DOHH2 (cell line): ENCODE results near the gene WDFY3.

Experiments
- H3F3A ChIP-seq: fragments of 200-600 bp; sonication (generic), shearing (Covaris generic); 2 replicates; pipeline ENCODE4 v1.6.0; 2016; ENCODE audit warnings: antibody characterized with exemption, mild to moderate bottlenecking; ENCODE audit not compliant: control insufficient read depth, insufficient read depth
- H3K27ac ChIP-seq: fragments of 200-600 bp; sonication (generic); 2 replicates; pipeline ENCODE4 v1.5.1; 2014; ENCODE audit warnings: low read depth, mild to moderate bottlenecking, low read length, moderate library complexity
- H3K27me3 ChIP-seq: fragments of 200-600 bp; sonication (generic); 2 replicates; pipeline ENCODE4 v1.6.1; 2014; ENCODE audit warnings: mild to moderate bottlenecking, low read length, mixed read lengths; ENCODE audit not compliant: control insufficient read depth
- H3K36me3 ChIP-seq: fragments of 200-600 bp; sonication (generic); 2 replicates; pipeline ENCODE4 v1.6.1; 2014; ENCODE audit warnings: mild to moderate bottlenecking, low read length, moderate library complexity, mixed read lengths; ENCODE audit not compliant: control insufficient read depth
- H3K4me1 ChIP-seq: fragments of 200-600 bp; sonication (generic); 2 replicates; pipeline ENCODE4 v1.6.1; 2014; ENCODE audit warnings: mild to moderate bottlenecking, low read length, mixed read lengths; ENCODE audit not compliant: control insufficient read depth
- H3K4me2 ChIP-seq: fragments of 200-600 bp; sonication (generic); 2 replicates; pipeline ENCODE4 v1.6.0; 2014; ENCODE audit warnings: mild to moderate bottlenecking, low read length, moderate library complexity
- H3K4me3 ChIP-seq: fragments of 200-600 bp; sonication (generic); 2 replicates; pipeline ENCODE4 v1.5.1; 2014; ENCODE audit warnings: mild to moderate bottlenecking, low read length, mixed read lengths
- H3K79me2 ChIP-seq: fragments of 200-600 bp; sonication (generic); 2 replicates; pipeline ENCODE4 v1.6.1; 2014; ENCODE audit warnings: mild to moderate bottlenecking, low read length, mixed read lengths; ENCODE audit not compliant: control insufficient read depth
- H3K9me2 ChIP-seq: fragments of 200-600 bp; sonication (generic); replicated peaks from 2 replicates; pipeline ENCODE4 v1.6.1; 2014; ENCODE audit warnings: mild to moderate bottlenecking, low read length, mixed read lengths; ENCODE audit not compliant: control insufficient read depth
- H3K9me3 ChIP-seq: fragments of 200-600 bp; sonication (generic); 2 replicates; pipeline ENCODE4 v1.6.1; 2014; ENCODE audit warnings: antibody characterized with exemption, low read length, mixed read lengths; ENCODE audit not compliant: control insufficient read depth, insufficient read depth
- H4K20me1 ChIP-seq: fragments of 200-600 bp; sonication (generic); 2 replicates; pipeline ENCODE4 v1.6.0; 2014; ENCODE audit warnings: low read depth, mild to moderate bottlenecking, antibody characterized with exemption, low read length, moderate library complexity; ENCODE audit not compliant: control insufficient read depth, insufficient read depth
- EZH2phosphoT487 ChIP-seq: fragments of 200-600 bp; sonication (generic); IDR thresholded peaks from 2 replicates; pipeline ENCODE4 v1.6.1; 2017; ENCODE audit warnings: borderline replicate concordance, mild to moderate bottlenecking, antibody characterized with exemption, low read length, moderate library complexity, mixed read lengths
- TF ChIP-seq, protein P1 (sequence below): fragments of 200-600 bp; sonication (generic); IDR thresholded peaks from one replicate; pipeline ENCODE4 v1.5.1; 2014; ENCODE audit warnings: antibody characterized with exemption, mild to moderate bottlenecking, low read depth, low read length; ENCODE audit not compliant: poor library complexity, severe bottlenecking

The WDFY3 gene

DNA sequence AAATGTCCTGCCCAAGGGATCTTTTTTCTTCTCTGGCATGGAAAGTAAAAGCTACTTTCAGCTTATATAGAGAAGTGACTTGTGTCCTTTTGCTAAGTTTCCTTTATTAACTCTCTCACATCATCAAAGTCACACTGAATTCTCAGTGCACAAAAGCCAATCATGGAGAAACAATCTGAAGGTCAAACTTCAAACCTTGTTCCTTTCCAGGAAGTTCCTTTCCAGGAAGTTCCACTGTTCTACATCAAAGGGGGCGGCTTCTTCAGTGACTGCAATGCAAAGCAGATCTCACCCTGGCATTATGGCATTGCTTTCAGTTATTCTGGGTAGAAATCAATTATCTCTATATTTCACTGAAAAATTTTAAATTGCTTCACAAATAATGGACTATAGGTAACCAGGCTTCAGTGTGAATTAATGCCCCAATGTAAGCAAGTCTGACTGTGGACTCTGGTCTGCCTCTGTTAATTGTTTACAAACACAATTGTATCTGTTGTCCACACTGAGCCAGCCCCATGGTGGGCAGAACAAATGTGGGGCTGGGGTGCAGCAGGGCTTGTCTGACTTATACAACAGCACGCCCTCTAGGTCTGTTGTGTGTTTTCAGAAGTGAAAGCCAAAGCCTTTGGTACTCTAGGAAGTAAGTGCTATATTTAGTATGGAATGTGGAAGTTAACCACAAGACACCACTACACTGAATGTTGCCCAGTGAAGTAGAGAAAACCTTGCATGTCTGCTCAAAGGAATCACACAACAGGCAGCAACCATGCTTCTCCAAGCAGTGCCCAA lies 284.8 kb downstream of the WDFY3 start:
- Histone ChIP-seq H3K36me3 (no peaks in the 10 kb centered on the region), H3K4me3 (no peak overlapping the region), H3K9me2 (no peaks in the 10 kb centered on the region), H3K79me2 (no peaks in the 10 kb centered on the region), H3K9me3 (no peaks in the 10 kb centered on the region), H3F3A (no peaks in the 10 kb centered on the region), H4K20me1 (no peaks in the 10 kb centered on the region), H3K4me2 (no peak overlapping the region), H3K4me1 (no peaks in the 10 kb centered on the region), H3K27ac (no peak overlapping the region), H3K27me3 (no peaks in the 10 kb centered on the region)
- TF ChIP-seq, protein P1, sequence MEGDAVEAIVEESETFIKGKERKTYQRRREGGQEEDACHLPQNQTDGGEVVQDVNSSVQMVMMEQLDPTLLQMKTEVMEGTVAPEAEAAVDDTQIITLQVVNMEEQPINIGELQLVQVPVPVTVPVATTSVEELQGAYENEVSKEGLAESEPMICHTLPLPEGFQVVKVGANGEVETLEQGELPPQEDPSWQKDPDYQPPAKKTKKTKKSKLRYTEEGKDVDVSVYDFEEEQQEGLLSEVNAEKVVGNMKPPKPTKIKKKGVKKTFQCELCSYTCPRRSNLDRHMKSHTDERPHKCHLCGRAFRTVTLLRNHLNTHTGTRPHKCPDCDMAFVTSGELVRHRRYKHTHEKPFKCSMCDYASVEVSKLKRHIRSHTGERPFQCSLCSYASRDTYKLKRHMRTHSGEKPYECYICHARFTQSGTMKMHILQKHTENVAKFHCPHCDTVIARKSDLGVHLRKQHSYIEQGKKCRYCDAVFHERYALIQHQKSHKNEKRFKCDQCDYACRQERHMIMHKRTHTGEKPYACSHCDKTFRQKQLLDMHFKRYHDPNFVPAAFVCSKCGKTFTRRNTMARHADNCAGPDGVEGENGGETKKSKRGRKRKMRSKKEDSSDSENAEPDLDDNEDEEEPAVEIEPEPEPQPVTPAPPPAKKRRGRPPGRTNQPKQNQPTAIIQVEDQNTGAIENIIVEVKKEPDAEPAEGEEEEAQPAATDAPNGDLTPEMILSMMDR: no peak
- no peak for TF ChIP-seq EZH2phosphoT487

DNA sequence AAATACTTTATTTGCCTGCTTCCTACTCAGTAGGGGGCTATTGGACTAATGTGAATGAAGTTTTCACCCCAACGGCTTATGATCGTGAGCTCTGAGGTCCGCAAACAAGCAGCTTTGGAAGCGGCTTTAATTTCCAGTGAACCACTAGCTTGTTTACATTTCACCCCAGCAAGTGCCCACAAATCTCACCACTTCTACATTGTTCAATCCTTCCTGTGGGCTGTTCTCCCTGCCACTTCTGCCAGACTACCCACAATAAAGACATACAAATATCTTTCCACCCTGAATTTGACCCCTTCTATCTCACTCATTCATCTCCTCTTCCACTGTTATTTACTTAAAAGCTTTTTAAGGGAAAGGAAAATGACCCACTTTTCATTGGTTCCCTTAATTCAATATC lies 285.5 kb downstream of the WDFY3 start:
- Histone ChIP-seq H3K4me1 (no peaks in the 10 kb centered on the region), H3K36me3 (no peaks in the 10 kb centered on the region), H3K27ac (no peak overlapping the region), H3K9me3 (no peaks in the 10 kb centered on the region), H3K9me2 (no peaks in the 10 kb centered on the region), H3K79me2 (no peaks in the 10 kb centered on the region), H3F3A (no peaks in the 10 kb centered on the region), H4K20me1 (no peaks in the 10 kb centered on the region), H3K4me2 (no peak overlapping the region), H3K27me3 (no peaks in the 10 kb centered on the region), H3K4me3 (no peak overlapping the region)
- TF ChIP-seq, protein P1: no peak
- TF ChIP-seq EZH2phosphoT487: no peak

DNA sequence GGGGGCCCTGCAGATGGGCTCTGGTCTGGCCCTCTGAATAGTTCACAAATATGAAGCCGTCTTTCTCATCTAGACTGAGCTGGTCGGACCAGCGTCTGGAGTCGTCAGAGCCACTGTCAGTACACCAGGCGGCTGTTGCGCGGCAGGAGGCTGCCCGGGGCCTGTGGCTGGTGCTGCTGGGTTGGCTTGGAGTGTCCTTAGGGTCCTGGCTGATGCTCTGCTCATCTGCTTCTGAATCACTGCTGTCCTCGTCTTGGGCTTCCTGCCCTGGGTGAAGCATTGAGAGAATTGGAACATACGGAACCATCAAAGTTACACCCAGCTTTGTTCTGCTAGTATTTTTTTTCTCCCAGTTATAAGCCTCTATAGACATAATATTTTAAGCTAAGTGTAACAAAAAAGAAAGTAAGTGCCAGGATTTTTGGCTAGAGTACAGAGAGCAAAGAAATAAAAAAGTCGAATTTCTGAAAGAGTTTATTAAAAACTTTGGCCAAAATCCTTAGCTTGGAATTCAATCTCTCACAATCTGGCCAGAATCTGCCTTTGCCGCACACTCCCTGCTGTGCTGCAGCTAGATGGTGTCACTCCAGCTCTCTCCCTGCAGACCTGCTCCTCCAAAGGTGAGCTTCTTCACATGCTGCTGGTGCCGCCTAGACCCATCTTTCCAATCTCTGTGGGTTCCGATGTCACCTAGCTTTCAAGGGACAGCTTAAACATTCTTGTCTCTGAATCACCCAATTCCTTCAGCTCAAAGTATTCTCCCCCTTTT lies 287.3 kb downstream of the WDFY3 start:
- TF ChIP-seq, protein P1: no peak
- no peak for TF ChIP-seq EZH2phosphoT487
- Histone ChIP-seq H3K9me2 (no peaks in the 10 kb centered on the region), H3K27me3 (no peaks in the 10 kb centered on the region), H3F3A (no peaks in the 10 kb centered on the region), H3K9me3 (no peaks in the 10 kb centered on the region), H3K4me2 (no peak overlapping the region), H3K36me3 (no peaks in the 10 kb centered on the region), H3K79me2 (no peaks in the 10 kb centered on the region), H3K27ac (no peak overlapping the region), H3K4me1 (no peaks in the 10 kb centered on the region), H3K4me3 (no peak overlapping the region), H4K20me1 (no peaks in the 10 kb centered on the region)
